Activated T-cell treated with anti-CD3 and anti-CD28 coated beads for 48 hours (primary cell): ENCODE data around the gene DDIT4.

Experiments
- DNase-seq: peaks from one replicate; pipeline ENCODE4 v3.0.0-alpha.2; 2020; ENCODE audit warnings: low read depth

Gene DDIT4

GRCh38 chr10:72318418-72319262 lies 44.9 kb downstream of the DDIT4 start:
- DNase-seq, result no peak

GRCh38 chr10:72319416-72320254 lies 45.9 kb downstream of the DDIT4 start:
- peak; percentile 89 for DNase-seq

GRCh38 chr10:72320676-72321247 lies 47.0 kb downstream of the DDIT4 start:
- DNase-seq, result peak; percentile 73

GRCh38 chr10:72321248-72322029 lies 47.7 kb downstream of the DDIT4 start:
- DNase-seq, result no peak

- DNase-seq, result no peak
Observed at GRCh38 chr10:72322030-72322279, 48.2 kb downstream of the DDIT4 start.

- no peak for DNase-seq
Observed at GRCh38 chr10:72322280-72323058, 48.7 kb downstream of the DDIT4 start.

GRCh38 chr10:72323108-72323749 lies 49.5 kb downstream of the DDIT4 start:
- DNase-seq, result no peak

- no peak for DNase-seq
Observed at GRCh38 chr10:72323771-72324191, 50.1 kb downstream of the DDIT4 start.
